HepG2 (cell line): ENCODE data around the gene ST6GALNAC2. TPM values are rescaled to one million over a fixed set of nuclear protein-coding genes. Genes with fewer than 3 reads are reported as not detected.

ENCODE experiments used
- ATAC-seq: fragments of 200-7000 bp; cut with Tn5 transposase; 3 replicates; pipeline ENCODE4 v1.9.1; 2020; ENCODE audit warnings: mild to moderate bottlenecking, moderate library complexity
- BruUV-seq: library from RNA; stranded (reverse); fragments of 400-500 nt; replicated peaks from 2 replicates; lab custom pipeline; 2021; lab: Mats Ljungman, UMichigan
- CTCF ChIA-PET: fragments of 300-600 bp; formaldehyde crosslinking; extraction: SDS; loops from one replicate; lab custom pipeline; 2021; ENCODE audit warnings: low total read pairs, inconsistent platforms, low intra/inter-chr PET ratio; lab: Yijun Ruan, JAX
- POLR2A ChIA-PET: fragments of 350-600 bp; sonication (Branson Sonifier 250); formaldehyde crosslinking; loops from one replicate; lab custom pipeline; 2020; ENCODE audit warnings: antibody characterized with exemption, inconsistent platforms; lab: Yijun Ruan, JAX
- DNase-seq: peaks from one replicate; pipeline ENCODE4 v3.0.0-alpha.2; 2015; ENCODE audit warnings: low spot score
- FAIRE-seq: peaks from 3 replicates; lab custom pipeline; 2011; peaks lifted over from hg19 to GRCh38; lab: Jason Lieb, UNC
- H2AFZ ChIP-seq: one replicate; pipeline ENCODE4 v1.6.1; 2011; ENCODE audit warnings: low read length, inconsistent platforms
- H3K27ac ChIP-seq: fragments of 300-600 bp; 3 replicates; pipeline ENCODE4 v1.8.0; 2011; ENCODE audit warnings: mixed run types, mild to moderate bottlenecking, mixed read lengths, low read length, inconsistent platforms; ENCODE audit not compliant: insufficient read depth; ENCODE audit errors: extremely low read length
- H3K27me3 ChIP-seq, 2 experiments: fragments of 200-600 bp in 1 of 2; 2 replicates in 1 of 2; 3 replicates in 1 of 2; pipeline versions ENCODE4 v1.6.0 to v1.8.0; 2011; ENCODE audit warnings: low read length in 2 of 2, mild to moderate bottlenecking in 2 of 2, moderate library complexity in 2 of 2, inconsistent platforms in 1 of 2; ENCODE audit not compliant: insufficient read depth in 2 of 2, control insufficient read depth in 1 of 2
- H3K36me3 ChIP-seq, 2 experiments: fragments of 200-600 bp in 1 of 2; replicated peaks in 1 of 2; 2 replicates in 1 of 2; 3 replicates in 1 of 2; pipeline versions ENCODE4 v1.5.1 to v1.8.0; 2011; ENCODE audit warnings: low read length in 2 of 2, inconsistent platforms in 1 of 2; ENCODE audit not compliant: insufficient read depth in 2 of 2, control insufficient read depth in 1 of 2
- H3K4me1 ChIP-seq: 2 replicates; pipeline ENCODE4 v1.5.1; 2012; ENCODE audit warnings: low read length, inconsistent platforms; ENCODE audit not compliant: insufficient read depth
- H3K4me2 ChIP-seq: 2 replicates; pipeline ENCODE4 v1.6.0; 2011; ENCODE audit warnings: low read depth, low read length, inconsistent platforms
- H3K4me3 ChIP-seq, 3 experiments: fragments of 200-600 bp in 1 of 3; sonication (generic), shearing (Covaris generic) in 1 of 3; replicated peaks in 1 of 3; 2 replicates each; pipeline ENCODE4 v1.5.1; 2011 to 2016; ENCODE audit warnings: low read length in 3 of 3, inconsistent platforms in 2 of 3, low read depth in 2 of 3, mild to moderate bottlenecking in 2 of 3, control low read depth in 1 of 3, mixed read lengths in 1 of 3; ENCODE audit not compliant: insufficient read depth in 1 of 3
- H3K79me2 ChIP-seq: one replicate; pipeline ENCODE4 v1.6.1; 2011; ENCODE audit warnings: low read length, inconsistent platforms; ENCODE audit not compliant: insufficient read depth
- H3K9ac ChIP-seq: 2 replicates; pipeline ENCODE4 v1.6.0; 2011; ENCODE audit warnings: mild to moderate bottlenecking, low read depth, low read length, inconsistent platforms; ENCODE audit not compliant: insufficient read depth
- H3K9me3 ChIP-seq: 2 replicates; pipeline ENCODE4 v1.5.1; 2012; ENCODE audit warnings: mild to moderate bottlenecking, low read length
- H4K20me1 ChIP-seq: 2 replicates; pipeline ENCODE4 v1.6.0; 2011; ENCODE audit warnings: inconsistent platforms, mild to moderate bottlenecking, low read length, moderate library complexity; ENCODE audit not compliant: insufficient read depth
- BCLAF1 ChIP-seq: fragments of 450-650 bp; IDR thresholded peaks from 2 replicates; pipeline ENCODE4 v1.6.1; 2017; ENCODE audit warnings: mild to moderate bottlenecking
- CBX1 ChIP-seq: IDR thresholded peaks from one replicate; pipeline ENCODE4 v1.6.1; 2016; ENCODE audit warnings: antibody characterized with exemption, low read depth
- E2F5 ChIP-seq: sonication (generic); formaldehyde crosslinking; conservative IDR thresholded peaks from 2 replicates; pipeline ENCODE4 v1.4.0; 2020; ENCODE audit warnings: missing genetic modification reagents
- GATAD2A ChIP-seq: IDR thresholded peaks from 2 replicates; pipeline ENCODE4 v1.6.1; 2016
- IKZF1 ChIP-seq: fragments of 450-650 bp; IDR thresholded peaks from 2 replicates; pipeline ENCODE4 v1.7.1; 2016
- KAT8 ChIP-seq: IDR thresholded peaks from 2 replicates; pipeline ENCODE4 v1.6.1; 2016; ENCODE audit warnings: missing genetic modification reagents, missing compliant biosample characterization
- MEIS2 ChIP-seq: sonication (generic); formaldehyde crosslinking; IDR thresholded peaks from 2 replicates; pipeline ENCODE4 v1.9.0; 2021; ENCODE audit warnings: mild to moderate bottlenecking, missing genetic modification reagents
- MYPOP ChIP-seq: sonication (generic); formaldehyde crosslinking; IDR thresholded peaks from 2 replicates; pipeline ENCODE4 v1.8.1; 2023; ENCODE audit warnings: mild to moderate bottlenecking, moderate library complexity, missing genetic modification reagents
- PHF21A ChIP-seq: sonication (generic); formaldehyde crosslinking; IDR thresholded peaks from 2 replicates; pipeline ENCODE4 v1.5.0; 2020; ENCODE audit warnings: mild to moderate bottlenecking, missing genetic modification reagents
- SOX5 ChIP-seq: IDR thresholded peaks from 2 replicates; pipeline ENCODE4 v1.6.1; 2016; ENCODE audit warnings: borderline replicate concordance
- TP53 ChIP-seq: sonication (generic); formaldehyde crosslinking; conservative IDR thresholded peaks from 2 replicates; pipeline ENCODE4 v1.4.0; 2020; ENCODE audit warnings: missing genetic modification reagents
- ZNF276 ChIP-seq: sonication (generic); formaldehyde crosslinking; IDR thresholded peaks from 2 replicates; pipeline ENCODE4 v1.4.0; 2020; ENCODE audit warnings: mild to moderate bottlenecking, low read depth, missing genetic modification reagents
- WGBS: methylation state at CpG from one replicate; pipeline ENCODE4 v1.1.6; 2017; ENCODE audit warnings: low lambda C conversion rate; 5-methylcytosine and 5-hydroxymethylcytosine counted together
- in situ Hi-C: cut with HindIII; loops from 2 replicates; pipeline ENCODE4 v1.10.0; 2017; ENCODE audit warnings: low pct_unique_long_range_greater_than_20kb; ENCODE audit not compliant: extremely low pct_ligation_motif_present
- intact Hi-C: fragments of 100-400 bp; cut with micrococcal nuclease; formaldehyde crosslinking; loops from one replicate; pipeline ENCODE4 v1.10.0; 2022; ENCODE audit not compliant: unreplicated experiment
- polyA plus RNA-seq, 8 experiments: library from polyadenylated mRNA; depleted of rRNA in 3 of 8; stranded (reverse) in 7 of 8; unstranded in 1 of 8; fragments of >200 nt; fragmentation: Illumina TruSeq in 4 of 8; extraction: Trizol in 4 of 8; gene quantifications; 2 replicates each; pipeline versions ENCODE4 v1.2.1 to v1.2.3, GENCODE V29; 2011 to 2016; ENCODE audit warnings: low read depth in 4 of 8, missing spikeins in 1 of 8, mixed read lengths in 1 of 8; ENCODE audit not compliant: insufficient read depth in 1 of 8
- total RNA-seq, 5 experiments: library from RNA; depleted of rRNA; stranded (reverse); fragments of >200 nt; fragmentation: Illumina TruSeq; extraction: Trizol; gene quantifications; 2 replicates each; pipeline ENCODE4 v1.2.3, GENCODE V29; 2016; ENCODE audit warnings: low read depth in 1 of 5

Gene ST6GALNAC2
- total and polyA plus RNA-seq, 2 of the 13 experiments (the other 11 are each of a cell fraction or from before 2014, with no cell fraction given), result 0.12 to 0.49 TPM

GRCh38 chr17:76541739-76542454 lies 43.8 kb downstream of the ST6GALNAC2 start:
- intact Hi-C loops, result no loop called here
- ATAC-seq (no peak), FAIRE-seq (no peak)
- no peak overlapping the region for H3K4me2 ChIP-seq
- no peaks in the 10 kb centered on the region for H3K9me3 ChIP-seq
- H3K79me2 ChIP-seq, result peaks cover 6% of the 10 kb centered on the region
- no TSS peak for BruUV-seq
- POLR2A ChIA-PET, result interaction anchor here (0.9 kb wide), 1 partner anchor 9 kb away, joined by 3 read pairs; no protein-coding TSS in a partner anchor
- no peak overlapping the region for H3K9ac ChIP-seq
- 96% methylated on average over 10 of the region's 10 CpGs for WGBS
- no peaks in the 10 kb centered on the region for H3K27me3 ChIP-seq
- in situ Hi-C loops, result no loop called here
- H3K4me1 ChIP-seq, result peaks cover 18% of the 10 kb centered on the region
- H2AFZ ChIP-seq, result no peak overlapping the region
- H3K36me3 ChIP-seq, result peaks cover 9 to 12% of the 10 kb centered on the region in 2 experiments; a peak in 4 of 5 replicates
- TF ChIP-seq TP53 (CRISPR knock-in tag) (no peak), E2F5 (CRISPR knock-in tag) (no peak), SOX5 (CRISPR knock-in tag) (no peak), ZNF276 (CRISPR knock-in tag) (no peak), BCLAF1 (no peak), KAT8 (CRISPR knock-in tag) (no peak), CBX1 (no peak), PHF21A (CRISPR knock-in tag) (no peak), IKZF1 (no peak), GATAD2A (CRISPR knock-in tag) (no peak), MEIS2 (CRISPR knock-in tag) (no peak), MYPOP (CRISPR knock-in tag) (no peak)
- TF ChIP-seq, all 625 proteins: peak for 0
- H4K20me1 ChIP-seq, result peaks cover 1% of the 10 kb centered on the region; the same call in 1 of the 2 replicates
- CTCF ChIA-PET, result no interaction called here
- no peak for DNase-seq
- H3K27ac ChIP-seq, result no peak overlapping the region
- H3K4me3 ChIP-seq, result no peak overlapping the region
